HEK293 (cell line): ENCODE data around the gene SMARCD1.

Experiments
- CTCF ChIA-PET: fragments of 350-600 bp; formaldehyde crosslinking; extraction: SDS; loops from one replicate; lab custom pipeline; 2021; ENCODE audit warnings: antibody characterized with exemption; lab: Yijun Ruan, JAX
- POLR2A ChIA-PET: fragments of 300-600 bp; formaldehyde crosslinking; extraction: SDS; loops from one replicate; lab custom pipeline; 2020; ENCODE audit warnings: antibody characterized with exemption, inconsistent platforms; lab: Yijun Ruan, JAX
- H3K27ac ChIP-seq: fragments of 200-500 bp; sonication (Bioruptor generic); 2 replicates; pipeline ENCODE4 v1.5.1; 2014; ENCODE audit warnings: low read depth, low read length, control low read depth, inconsistent platforms; ENCODE audit errors: extremely low read depth
- H3K36me3 ChIP-seq, 2 experiments: fragments of 200-500 bp in 1 of 2; sonication (Bioruptor generic) in 1 of 2; 1 replicate in 1 of 2; 2 replicates in 1 of 2; pipeline ENCODE4 v1.5.1; 2014 to 2017; ENCODE audit warnings: inconsistent platforms in 2 of 2, low read length in 2 of 2; ENCODE audit not compliant: control insufficient read depth in 2 of 2, insufficient read depth in 1 of 2
- H3K4me1 ChIP-seq: fragments of 200-500 bp; sonication (Bioruptor generic); 2 replicates; pipeline ENCODE4 v1.5.1; 2014; ENCODE audit warnings: mild to moderate bottlenecking, low read length, inconsistent platforms; ENCODE audit not compliant: control insufficient read depth, insufficient read depth
- H3K4me3 ChIP-seq: 2 replicates; pipeline ENCODE4 v1.5.1; 2011; ENCODE audit warnings: low read depth, mild to moderate bottlenecking, control low read depth, low read length, moderate library complexity
- H3K9me3 ChIP-seq: fragments of 200-500 bp; sonication (Bioruptor generic); 2 replicates; pipeline ENCODE4 v1.5.1; 2014; ENCODE audit warnings: low read depth, low read length, inconsistent platforms; ENCODE audit not compliant: control insufficient read depth, insufficient read depth
- HOXC10 ChIP-seq: sonication (generic); formaldehyde crosslinking; IDR thresholded peaks from 2 replicates; pipeline ENCODE4 v1.8.1; 2023; ENCODE audit warnings: mild to moderate bottlenecking, missing genetic modification reagents
- SCRT1 ChIP-seq: fragments of 450-650 bp; formaldehyde crosslinking; IDR thresholded peaks from 2 replicates; pipeline ENCODE4 v1.5.1; 2016; ENCODE audit warnings: missing biosample characterization, missing genetic modification characterization, borderline replicate concordance
- SCRT2 ChIP-seq: fragments of 450-650 bp; formaldehyde crosslinking; IDR thresholded peaks from 2 replicates; pipeline ENCODE4 v1.5.1; 2016; ENCODE audit warnings: missing biosample characterization, missing genetic modification characterization
- ZBTB48 ChIP-seq: fragments of 450-650 bp; formaldehyde crosslinking; IDR thresholded peaks from 2 replicates; pipeline ENCODE4 v1.5.1; 2016; ENCODE audit warnings: missing biosample characterization, missing genetic modification characterization
- ZEB2 ChIP-seq: fragments of 450-650 bp; formaldehyde crosslinking; IDR thresholded peaks from 2 replicates; pipeline ENCODE4 v1.5.1; 2016; ENCODE audit warnings: missing biosample characterization, missing genetic modification characterization
- ZNF175 ChIP-seq: fragments of 450-650 bp; formaldehyde crosslinking; IDR thresholded peaks from 2 replicates; pipeline ENCODE4 v1.5.1; 2016; ENCODE audit warnings: missing biosample characterization, missing genetic modification characterization
- ZNF214 ChIP-seq: fragments of 450-650 bp; formaldehyde crosslinking; IDR thresholded peaks from 2 replicates; pipeline ENCODE4 v1.5.1; 2017; ENCODE audit warnings: missing biosample characterization, mild to moderate bottlenecking, missing genetic modification characterization, borderline replicate concordance
- ZNF223 ChIP-seq: fragments of 450-650 bp; formaldehyde crosslinking; IDR thresholded peaks from 2 replicates; pipeline ENCODE4 v1.5.1; 2016; ENCODE audit warnings: missing biosample characterization, missing genetic modification characterization
- ZNF24 ChIP-seq: fragments of 450-650 bp; formaldehyde crosslinking; IDR thresholded peaks from 2 replicates; pipeline ENCODE4 v1.5.1; 2016; ENCODE audit warnings: missing biosample characterization, missing genetic modification characterization
- ZNF311 ChIP-seq: fragments of 450-650 bp; formaldehyde crosslinking; IDR thresholded peaks from 2 replicates; pipeline ENCODE4 v1.5.1; 2017; ENCODE audit warnings: missing biosample characterization, missing genetic modification characterization, borderline replicate concordance
- ZNF341 ChIP-seq: fragments of 450-650 bp; formaldehyde crosslinking; IDR thresholded peaks from 2 replicates; pipeline ENCODE4; 2016; ENCODE audit warnings: low read depth, missing biosample characterization, missing genetic modification characterization
- ZNF354C ChIP-seq: fragments of 450-650 bp; formaldehyde crosslinking; IDR thresholded peaks from 2 replicates; pipeline ENCODE4 v1.5.1; 2016; ENCODE audit warnings: missing biosample characterization, missing genetic modification characterization, low read depth, borderline replicate concordance
- ZNF366 ChIP-seq: fragments of 450-650 bp; formaldehyde crosslinking; conservative IDR thresholded peaks from 2 replicates; pipeline ENCODE4 v1.5.1; 2016; ENCODE audit warnings: missing biosample characterization, missing genetic modification characterization
- ZNF48 ChIP-seq: fragments of 450-650 bp; formaldehyde crosslinking; IDR thresholded peaks from 2 replicates; pipeline ENCODE4 v1.5.1; 2016; ENCODE audit warnings: missing biosample characterization, missing genetic modification characterization
- ZNF561 ChIP-seq: fragments of 450-650 bp; IDR thresholded peaks from 2 replicates; pipeline ENCODE4 v1.5.1; 2018; ENCODE audit warnings: missing biosample characterization, missing genetic modification characterization, borderline replicate concordance
- ZNF623 ChIP-seq: fragments of 450-650 bp; formaldehyde crosslinking; IDR thresholded peaks from 2 replicates; pipeline ENCODE4 v1.5.1; 2016; ENCODE audit warnings: missing biosample characterization, missing genetic modification characterization
- ZNF660 ChIP-seq: fragments of 450-650 bp; IDR thresholded peaks from 2 replicates; pipeline ENCODE4 v1.5.1; 2018; ENCODE audit warnings: missing biosample characterization, mild to moderate bottlenecking, missing genetic modification characterization
- ZNF664 ChIP-seq: fragments of 450-650 bp; formaldehyde crosslinking; IDR thresholded peaks from 2 replicates; pipeline ENCODE4 v1.5.1; 2016; ENCODE audit warnings: missing biosample characterization, missing genetic modification characterization
- TF ChIP-seq, protein P1 (sequence below): fragments of 450-650 bp; formaldehyde crosslinking; IDR thresholded peaks from 2 replicates; pipeline ENCODE4 v1.5.1; 2016; ENCODE audit warnings: missing biosample characterization, missing genetic modification characterization, borderline replicate concordance
- TF ChIP-seq, protein P2 (sequence below): fragments of 450-650 bp; formaldehyde crosslinking; IDR thresholded peaks from 2 replicates; pipeline ENCODE4 v1.5.1; 2016; ENCODE audit warnings: missing biosample characterization, missing genetic modification characterization, borderline replicate concordance
- TF ChIP-seq, protein P3 (sequence below): fragments of 450-650 bp; formaldehyde crosslinking; IDR thresholded peaks from 2 replicates; pipeline ENCODE4 v1.5.1; 2016; ENCODE audit warnings: missing biosample characterization, missing genetic modification characterization

Gene SMARCD1

DNA sequence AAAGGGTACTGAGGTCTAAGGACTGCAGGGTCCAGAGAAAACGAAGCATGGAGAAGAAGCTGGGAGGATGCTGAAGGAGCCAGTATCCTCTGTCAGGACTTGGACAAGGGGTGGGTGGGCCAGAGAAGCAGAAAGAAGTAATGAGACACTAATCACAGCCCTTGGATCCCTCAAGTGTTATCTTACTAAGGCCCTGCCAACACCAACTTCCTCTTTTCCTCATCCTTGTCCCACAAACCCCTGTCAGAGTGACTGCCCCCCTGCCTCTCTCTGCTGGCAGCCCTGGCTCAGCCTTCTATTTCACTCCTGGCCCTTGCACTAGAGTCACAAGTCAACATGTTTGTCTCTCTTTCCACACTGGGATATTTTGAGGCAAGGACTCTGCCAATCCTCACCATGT, 31.6 kb upstream of the SMARCD1 start:
- no peak overlapping the region for H3K4me3 ChIP-seq
- H3K27ac ChIP-seq, result no peak overlapping the region
- TF ChIP-seq ZEB2 (tag by site-specific recombination), result no peak
- no peak for TF ChIP-seq ZNF561 (tag by site-specific recombination)
- TF ChIP-seq, protein P1, sequence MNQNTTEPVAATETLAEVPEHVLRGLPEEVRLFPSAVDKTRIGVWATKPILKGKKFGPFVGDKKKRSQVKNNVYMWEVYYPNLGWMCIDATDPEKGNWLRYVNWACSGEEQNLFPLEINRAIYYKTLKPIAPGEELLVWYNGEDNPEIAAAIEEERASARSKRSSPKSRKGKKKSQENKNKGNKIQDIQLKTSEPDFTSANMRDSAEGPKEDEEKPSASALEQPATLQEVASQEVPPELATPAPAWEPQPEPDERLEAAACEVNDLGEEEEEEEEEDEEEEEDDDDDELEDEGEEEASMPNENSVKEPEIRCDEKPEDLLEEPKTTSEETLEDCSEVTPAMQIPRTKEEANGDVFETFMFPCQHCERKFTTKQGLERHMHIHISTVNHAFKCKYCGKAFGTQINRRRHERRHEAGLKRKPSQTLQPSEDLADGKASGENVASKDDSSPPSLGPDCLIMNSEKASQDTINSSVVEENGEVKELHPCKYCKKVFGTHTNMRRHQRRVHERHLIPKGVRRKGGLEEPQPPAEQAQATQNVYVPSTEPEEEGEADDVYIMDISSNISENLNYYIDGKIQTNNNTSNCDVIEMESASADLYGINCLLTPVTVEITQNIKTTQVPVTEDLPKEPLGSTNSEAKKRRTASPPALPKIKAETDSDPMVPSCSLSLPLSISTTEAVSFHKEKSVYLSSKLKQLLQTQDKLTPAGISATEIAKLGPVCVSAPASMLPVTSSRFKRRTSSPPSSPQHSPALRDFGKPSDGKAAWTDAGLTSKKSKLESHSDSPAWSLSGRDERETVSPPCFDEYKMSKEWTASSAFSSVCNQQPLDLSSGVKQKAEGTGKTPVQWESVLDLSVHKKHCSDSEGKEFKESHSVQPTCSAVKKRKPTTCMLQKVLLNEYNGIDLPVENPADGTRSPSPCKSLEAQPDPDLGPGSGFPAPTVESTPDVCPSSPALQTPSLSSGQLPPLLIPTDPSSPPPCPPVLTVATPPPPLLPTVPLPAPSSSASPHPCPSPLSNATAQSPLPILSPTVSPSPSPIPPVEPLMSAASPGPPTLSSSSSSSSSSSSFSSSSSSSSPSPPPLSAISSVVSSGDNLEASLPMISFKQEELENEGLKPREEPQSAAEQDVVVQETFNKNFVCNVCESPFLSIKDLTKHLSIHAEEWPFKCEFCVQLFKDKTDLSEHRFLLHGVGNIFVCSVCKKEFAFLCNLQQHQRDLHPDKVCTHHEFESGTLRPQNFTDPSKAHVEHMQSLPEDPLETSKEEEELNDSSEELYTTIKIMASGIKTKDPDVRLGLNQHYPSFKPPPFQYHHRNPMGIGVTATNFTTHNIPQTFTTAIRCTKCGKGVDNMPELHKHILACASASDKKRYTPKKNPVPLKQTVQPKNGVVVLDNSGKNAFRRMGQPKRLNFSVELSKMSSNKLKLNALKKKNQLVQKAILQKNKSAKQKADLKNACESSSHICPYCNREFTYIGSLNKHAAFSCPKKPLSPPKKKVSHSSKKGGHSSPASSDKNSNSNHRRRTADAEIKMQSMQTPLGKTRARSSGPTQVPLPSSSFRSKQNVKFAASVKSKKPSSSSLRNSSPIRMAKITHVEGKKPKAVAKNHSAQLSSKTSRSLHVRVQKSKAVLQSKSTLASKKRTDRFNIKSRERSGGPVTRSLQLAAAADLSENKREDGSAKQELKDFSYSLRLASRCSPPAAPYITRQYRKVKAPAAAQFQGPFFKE (tag by site-specific recombination), result no peak
- no peak for TF ChIP-seq ZNF48 (tag by site-specific recombination)
- TF ChIP-seq ZNF175 (tag by site-specific recombination), result no peak
- TF ChIP-seq, protein P2, sequence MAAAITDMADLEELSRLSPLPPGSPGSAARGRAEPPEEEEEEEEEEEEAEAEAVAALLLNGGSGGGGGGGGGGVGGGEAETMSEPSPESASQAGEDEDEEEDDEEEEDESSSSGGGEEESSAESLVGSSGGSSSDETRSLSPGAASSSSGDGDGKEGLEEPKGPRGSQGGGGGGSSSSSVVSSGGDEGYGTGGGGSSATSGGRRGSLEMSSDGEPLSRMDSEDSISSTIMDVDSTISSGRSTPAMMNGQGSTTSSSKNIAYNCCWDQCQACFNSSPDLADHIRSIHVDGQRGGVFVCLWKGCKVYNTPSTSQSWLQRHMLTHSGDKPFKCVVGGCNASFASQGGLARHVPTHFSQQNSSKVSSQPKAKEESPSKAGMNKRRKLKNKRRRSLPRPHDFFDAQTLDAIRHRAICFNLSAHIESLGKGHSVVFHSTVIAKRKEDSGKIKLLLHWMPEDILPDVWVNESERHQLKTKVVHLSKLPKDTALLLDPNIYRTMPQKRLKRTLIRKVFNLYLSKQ (tag by site-specific recombination), result no peak
- TF ChIP-seq ZNF623, result no peak
- TF ChIP-seq HOXC10 (CRISPR knock-in tag), result no peak
- TF ChIP-seq ZNF366, result no peak
- TF ChIP-seq ZBTB48, result no peak
- CTCF ChIA-PET, result interaction anchor here (0.8 to 4.5 kb wide), 8 partner anchors 10 to 108 kb away, joined by 3 to 67 read pairs (median 6); partner anchors contain the start of gene COX14
- H3K9me3 ChIP-seq, result no peaks in the 10 kb centered on the region
- POLR2A ChIA-PET, result no interaction called here
- no peaks in the 10 kb centered on the region; the same call in 1 of the 2 replicates for H3K4me1 ChIP-seq
- H3K36me3 ChIP-seq, result no peaks in the 10 kb centered on the region

DNA sequence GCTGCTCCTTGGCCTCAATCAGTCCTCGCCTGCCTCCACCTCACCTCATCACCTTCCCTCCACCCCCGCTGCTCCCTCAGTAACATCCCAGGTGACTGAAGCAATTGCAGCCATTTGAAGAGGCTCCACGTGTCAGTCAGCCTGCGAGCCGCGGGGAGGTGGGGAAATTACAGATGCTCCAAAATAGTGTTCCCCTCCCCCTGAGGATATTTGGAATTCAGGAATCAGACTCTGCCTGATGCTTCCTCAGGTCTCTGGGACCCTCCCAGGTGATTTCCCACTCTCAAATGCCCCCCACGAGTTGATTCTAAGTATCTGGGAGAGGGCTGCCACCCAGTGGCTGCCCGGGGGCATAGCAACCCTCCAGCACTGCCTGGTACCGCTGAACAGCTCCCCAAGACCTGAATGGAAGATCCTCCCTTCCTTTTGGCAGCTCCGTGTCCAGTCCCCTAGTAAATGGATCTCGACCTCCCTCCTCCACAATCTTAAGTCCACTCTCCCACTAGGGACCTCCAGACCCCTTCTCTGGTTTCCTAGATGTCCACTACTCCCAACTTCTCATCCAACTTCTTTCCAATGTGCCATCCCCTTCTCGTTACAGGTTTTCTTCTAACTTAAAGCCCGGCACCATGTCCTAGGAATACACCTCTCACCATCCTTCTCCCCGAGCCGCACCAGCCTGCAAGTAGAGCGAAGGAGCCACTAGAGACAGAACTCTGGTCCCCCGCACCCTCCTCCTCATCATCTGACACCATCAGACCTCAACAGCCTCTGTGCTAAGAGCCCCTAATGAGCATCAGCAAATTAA, 29.1 kb upstream of the SMARCD1 start:
- CTCF ChIA-PET, result interaction anchor here (0.6 to 4.5 kb wide), 31 partner anchors 9 to 341 kb away, joined by 3 to 67 read pairs (median 6); partner anchors contain the start of genes FAM186A and RACGAP1
- Histone ChIP-seq H3K9me3 (no peaks in the 10 kb centered on the region), H3K4me1 (no peaks in the 10 kb centered on the region; the same call in 1 of the 2 replicates), H3K4me3 (no peak overlapping the region), H3K36me3 (peaks cover 0 to 20% of the 10 kb centered on the region in 2 experiments; a peak in 1 of 3 replicates), H3K27ac (no peak overlapping the region)
- POLR2A ChIA-PET, result interaction anchor here (1.0 kb wide), 1 partner anchor 189 kb away, joined by 3 read pairs; no protein-coding TSS in a partner anchor
- TF ChIP-seq ZNF341 (tag by site-specific recombination) (peak; percentile 61), ZNF664 (tag by site-specific recombination) (no peak), ZNF660 (tag by site-specific recombination) (no peak; the same call in 1 of the 2 replicates), ZNF354C (tag by site-specific recombination) (no peak), ZNF214 (tag by site-specific recombination) (no peak), ZNF311 (tag by site-specific recombination) (no peak), SCRT1 (tag by site-specific recombination) (peak; percentile 81), SCRT2 (tag by site-specific recombination) (peak; percentile 94), ZNF223 (tag by site-specific recombination) (no peak), ZNF24 (no peak)
- TF ChIP-seq, protein P2 (tag by site-specific recombination), result no peak
- TF ChIP-seq, protein P3, sequence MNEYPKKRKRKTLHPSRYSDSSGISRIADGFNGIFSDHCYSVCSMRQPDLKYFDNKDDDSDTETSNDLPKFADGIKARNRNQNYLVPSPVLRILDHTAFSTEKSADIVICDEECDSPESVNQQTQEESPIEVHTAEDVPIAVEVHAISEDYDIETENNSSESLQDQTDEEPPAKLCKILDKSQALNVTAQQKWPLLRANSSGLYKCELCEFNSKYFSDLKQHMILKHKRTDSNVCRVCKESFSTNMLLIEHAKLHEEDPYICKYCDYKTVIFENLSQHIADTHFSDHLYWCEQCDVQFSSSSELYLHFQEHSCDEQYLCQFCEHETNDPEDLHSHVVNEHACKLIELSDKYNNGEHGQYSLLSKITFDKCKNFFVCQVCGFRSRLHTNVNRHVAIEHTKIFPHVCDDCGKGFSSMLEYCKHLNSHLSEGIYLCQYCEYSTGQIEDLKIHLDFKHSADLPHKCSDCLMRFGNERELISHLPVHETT (tag by site-specific recombination), result 0 out of 2 replicates have a peak, but pooled peaks have one; percentile 21
